Spinal cord (tissue), 10 donors: Measurements from ENCODE around the gene KLHL1. TPM values are rescaled to one million over a fixed set of nuclear protein-coding genes. Genes with fewer than 3 reads are reported as not detected.

ENCODE experiments used
- DNase-seq, 6 donors: peaks; one replicate each; pipeline versions ENCODE4 v3.0.0 to v3.0.0-alpha.2; 2013 to 2015; ENCODE audit warnings: low spot score in 6 of 6, low read depth in 4 of 6
- H3K27ac ChIP-seq: one replicate; pipeline ENCODE4 v1.5.1; 2013; ENCODE audit warnings: low read depth, low read length, control low read depth
- H3K27me3 ChIP-seq: one replicate; pipeline ENCODE4 v1.6.1; 2013; ENCODE audit warnings: low read length; ENCODE audit not compliant: control insufficient read depth, insufficient read depth
- H3K36me3 ChIP-seq: one replicate; pipeline ENCODE4 v1.6.1; 2013; ENCODE audit warnings: low read length; ENCODE audit not compliant: control insufficient read depth, insufficient read depth
- H3K4me1 ChIP-seq: one replicate; pipeline ENCODE4 v1.6.1; 2013; ENCODE audit warnings: low read length; ENCODE audit not compliant: control insufficient read depth, insufficient read depth
- H3K4me3 ChIP-seq: one replicate; pipeline ENCODE4 v1.5.1; 2013; ENCODE audit warnings: low read depth, low read length, control low read depth
- H3K9me3 ChIP-seq: one replicate; pipeline ENCODE4 v1.6.1; 2013; ENCODE audit warnings: low read length; ENCODE audit not compliant: control insufficient read depth, insufficient read depth
- WGBS: methylation state at CpG from one replicate; pipeline ENCODE4 v1.1.5; 2013; ENCODE audit warnings: missing lambda C conversion rate; ENCODE audit not compliant: insufficient coverage; 5-methylcytosine and 5-hydroxymethylcytosine counted together
- polyA plus RNA-seq, 2 donors: library from polyadenylated mRNA; unstranded; fragments of 120-200 nt; gene quantifications; one replicate each; pipeline ENCODE4 v1.2.1, GENCODE V29; 2013; ENCODE audit not compliant: insufficient read length in 2 of 2
- total RNA-seq, 2 donors: library from RNA; depleted of rRNA in 1 of 2; stranded (reverse); fragments of 120-200 nt in 1 of 2; fragments of >200 nt in 1 of 2; gene quantifications; one replicate each; pipeline versions ENCODE4 v1.2.3 to v1.2.4, GENCODE V29; 2013 to 2014
- donor health status: healthy.

KLHL1 gene
- total and polyA plus RNA-seq, 4 donors = 7.5 to 21.0 (median 9.2) TPM

DNA sequence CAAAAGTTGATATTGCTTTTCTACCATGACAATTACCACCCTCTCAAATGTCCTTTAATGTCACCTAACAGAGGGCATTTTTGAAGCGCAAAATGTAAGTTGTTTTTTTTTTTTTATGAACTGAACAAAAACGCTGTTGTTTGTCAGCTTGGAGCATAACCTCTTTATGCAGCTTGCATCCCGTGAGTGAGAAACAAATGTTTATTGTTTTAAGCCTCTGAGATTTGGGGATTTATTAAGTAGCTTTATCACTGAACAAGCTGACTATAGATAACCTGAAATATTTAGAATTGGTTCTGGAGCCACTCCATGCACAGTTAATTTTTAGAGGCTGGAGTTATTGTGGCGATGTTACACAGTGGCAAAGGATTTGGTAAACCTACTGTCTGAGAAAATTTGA, 80.7 kb downstream of the KLHL1 start:
- H3K27me3 ChIP-seq = no peaks in the 10 kb centered on the region
- H3K4me1 ChIP-seq = no peaks in the 10 kb centered on the region
- H3K27ac ChIP-seq = no peak overlapping the region
- H3K4me3 ChIP-seq = no peak overlapping the region
- H3K36me3 ChIP-seq = no peaks in the 10 kb centered on the region
- no peaks in the 10 kb centered on the region for H3K9me3 ChIP-seq
- peak in 1 of 6 donors; percentile 15 for DNase-seq
- WGBS = 0% methylated on average over 1 of the region's 4 CpGs

DNA sequence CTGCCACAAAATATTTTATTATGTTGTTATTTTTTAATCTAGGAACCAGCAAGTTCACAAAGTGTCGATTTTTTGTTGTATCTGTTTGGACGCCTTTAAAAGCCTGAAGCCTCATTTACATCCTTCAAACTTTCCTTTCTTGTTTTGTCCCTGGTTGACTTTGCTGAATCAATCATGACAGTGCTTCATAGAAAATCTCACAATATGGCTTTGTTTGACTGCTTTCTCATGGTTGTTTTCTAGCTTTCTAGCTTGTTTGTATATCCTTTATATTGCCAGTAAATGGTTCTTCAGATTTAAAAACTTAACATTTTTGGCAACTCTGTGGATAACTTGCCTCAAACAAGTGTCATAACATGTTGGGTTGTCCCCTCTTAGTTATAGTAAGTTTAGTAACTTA, 84.7 kb downstream of the KLHL1 start:
- H3K36me3 ChIP-seq = no peaks in the 10 kb centered on the region
- H3K27ac ChIP-seq = no peak overlapping the region
- DNase-seq = peak in 1 of 6 donors; percentile 62
- H3K27me3 ChIP-seq = no peaks in the 10 kb centered on the region
- no CpG with 5 or more reads among the region's 2 CpGs for WGBS
- H3K4me1 ChIP-seq = no peaks in the 10 kb centered on the region
- H3K4me3 ChIP-seq = no peak overlapping the region
- H3K9me3 ChIP-seq = no peaks in the 10 kb centered on the region

DNA sequence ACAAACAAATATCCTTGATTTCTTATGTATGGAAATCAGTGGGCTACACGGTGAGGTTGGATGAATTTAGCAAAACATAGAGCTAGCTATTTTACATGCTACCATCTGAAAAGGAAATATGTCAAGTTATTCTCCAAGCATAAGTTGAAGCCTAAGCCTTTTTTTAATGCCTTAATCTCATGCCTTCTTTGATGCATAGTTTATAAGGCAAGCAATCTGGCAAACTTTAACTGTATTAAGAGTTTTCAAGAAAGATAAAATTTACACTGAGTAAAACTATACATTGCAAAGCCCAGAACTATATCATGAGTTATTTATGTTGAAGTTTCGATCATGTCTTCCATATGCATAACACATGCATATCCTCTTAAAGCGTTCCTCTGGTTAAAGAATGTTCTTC, 85.6 kb downstream of the KLHL1 start:
- no peak overlapping the region for H3K4me3 ChIP-seq
- H3K36me3 ChIP-seq = no peaks in the 10 kb centered on the region
- no peaks in the 10 kb centered on the region for H3K27me3 ChIP-seq
- peak in 1 of 6 donors; percentile 53 for DNase-seq
- no CpG with 5 or more reads among the region's 3 CpGs for WGBS
- H3K27ac ChIP-seq = no peak overlapping the region
- no peaks in the 10 kb centered on the region for H3K4me1 ChIP-seq
- H3K9me3 ChIP-seq = no peaks in the 10 kb centered on the region

DNA sequence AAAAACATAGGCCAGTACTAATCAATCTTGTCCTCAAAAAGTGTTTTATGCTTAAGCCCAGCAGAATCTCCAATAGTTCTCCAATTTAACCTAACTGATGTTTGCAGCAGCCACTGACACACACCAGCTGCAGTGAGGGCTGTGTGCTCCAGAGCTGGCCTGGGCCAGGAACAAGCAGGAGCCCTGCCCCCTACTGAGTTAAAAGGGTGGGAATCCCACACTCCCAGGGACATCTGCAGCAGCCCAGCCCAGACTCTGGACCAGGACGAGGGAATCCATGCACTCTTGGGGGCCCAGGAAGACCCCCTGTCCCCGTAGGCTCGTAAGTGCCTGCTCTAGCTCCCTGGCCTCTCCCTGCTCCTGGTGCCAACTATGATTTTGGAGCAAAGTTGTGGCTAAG, 92.1 kb downstream of the KLHL1 start:
- Histone ChIP-seq H3K36me3 (no peaks in the 10 kb centered on the region), H3K27me3 (no peaks in the 10 kb centered on the region), H3K4me3 (no peak overlapping the region), H3K4me1 (no peaks in the 10 kb centered on the region), H3K9me3 (no peaks in the 10 kb centered on the region), H3K27ac (no peak overlapping the region)
- WGBS = 85% methylated on average over 3 of the region's 3 CpGs
- no peak for DNase-seq

DNA sequence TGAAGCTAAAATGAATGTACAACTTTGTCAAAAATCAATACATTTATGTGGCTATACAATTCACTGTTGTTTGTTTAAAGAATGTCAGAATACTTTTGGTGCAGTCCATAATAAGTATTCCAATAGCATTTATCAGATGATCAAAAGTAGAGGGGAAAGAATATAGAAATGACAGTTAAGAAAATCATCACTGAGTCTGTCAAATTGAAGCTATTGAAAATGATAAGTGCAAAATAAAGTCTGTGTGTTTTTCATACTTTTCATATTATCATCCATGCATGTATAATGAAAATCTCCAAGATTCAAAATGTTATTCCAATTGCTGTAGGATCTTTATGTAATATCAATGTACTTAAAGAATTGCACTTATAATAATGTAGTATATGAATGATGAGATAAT, 93.9 kb downstream of the KLHL1 start:
- H3K4me1 ChIP-seq = no peaks in the 10 kb centered on the region
- H3K27me3 ChIP-seq = no peaks in the 10 kb centered on the region
- no peaks in the 10 kb centered on the region for H3K36me3 ChIP-seq

DNA sequence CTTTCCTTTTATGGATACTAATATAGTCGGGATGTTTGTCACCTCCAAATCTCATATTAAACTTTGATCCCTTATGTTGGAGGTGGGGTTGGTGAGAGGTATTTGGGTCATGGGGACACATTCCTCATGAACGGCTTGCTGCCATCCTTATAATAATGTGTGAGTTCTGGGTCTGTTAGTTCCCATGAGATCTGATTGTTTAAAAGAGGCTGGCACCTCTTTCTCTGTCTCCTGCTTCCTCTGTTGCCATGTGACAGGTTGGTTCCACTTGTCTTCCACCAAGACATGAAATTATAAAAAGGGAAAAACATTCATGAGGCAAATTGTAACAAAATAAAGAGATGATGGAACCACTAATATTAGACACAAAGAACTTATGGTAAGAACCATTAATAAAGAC, 108.4 kb downstream of the KLHL1 start:
- 86% methylated on average over 1 of the region's 2 CpGs for WGBS
- Histone ChIP-seq H3K36me3 (no peaks in the 10 kb centered on the region), H3K27ac (no peak overlapping the region), H3K27me3 (no peaks in the 10 kb centered on the region), H3K4me1 (no peaks in the 10 kb centered on the region), H3K4me3 (no peak overlapping the region), H3K9me3 (no peaks in the 10 kb centered on the region)
- no peak for DNase-seq

More for the DNA sequence above, 93.9 kb downstream of the KLHL1 start:
- H3K27ac ChIP-seq = no peak overlapping the region
- H3K9me3 ChIP-seq = no peaks in the 10 kb centered on the region
- DNase-seq = no peak
- no peak overlapping the region for H3K4me3 ChIP-seq

DNA sequence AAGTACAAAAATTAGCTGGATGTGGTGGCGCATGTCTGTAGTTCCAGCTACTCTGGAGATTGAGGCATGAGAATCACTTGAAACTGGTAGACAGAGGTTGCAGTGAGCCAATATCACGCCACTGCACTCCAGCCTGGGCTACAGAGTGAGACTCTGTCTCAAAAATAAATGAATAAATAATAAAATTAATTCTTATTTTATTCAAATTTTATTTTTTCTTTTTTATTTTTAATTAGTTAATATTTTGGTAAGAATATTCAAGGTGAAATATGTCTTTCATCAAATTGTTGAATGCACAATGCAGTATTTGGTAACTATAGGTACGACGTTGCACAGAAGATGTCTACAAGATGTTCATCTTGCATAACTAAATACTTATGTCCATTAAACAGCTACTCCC, 111.2 kb downstream of the KLHL1 start:
- H3K4me3 ChIP-seq = no peak overlapping the region
- H3K27ac ChIP-seq = no peak overlapping the region
- H3K36me3 ChIP-seq = no peaks in the 10 kb centered on the region
- H3K4me1 ChIP-seq = no peaks in the 10 kb centered on the region
- H3K27me3 ChIP-seq = no peaks in the 10 kb centered on the region
- no CpG with 5 or more reads among the region's 4 CpGs for WGBS
- no peaks in the 10 kb centered on the region for H3K9me3 ChIP-seq
- no peak for DNase-seq

DNA sequence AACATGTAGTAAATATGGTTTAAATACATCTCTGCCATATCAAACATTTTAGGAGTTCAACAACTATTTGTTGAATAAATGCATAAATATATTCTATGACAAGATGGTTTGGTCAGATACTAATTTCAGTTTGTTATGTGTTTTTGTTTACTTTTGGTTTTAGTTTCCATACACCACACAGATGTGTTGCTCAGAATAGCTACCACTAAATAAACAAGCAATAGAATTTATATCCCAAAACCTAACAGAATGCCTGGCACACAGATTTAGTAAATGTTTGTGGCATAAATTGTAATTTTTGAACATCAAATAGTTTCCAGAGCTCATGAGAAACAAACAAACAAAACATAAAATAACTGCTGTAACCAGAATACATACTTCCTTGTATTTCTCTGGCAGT, 127.5 kb downstream of the KLHL1 start:
- Histone ChIP-seq H3K4me1 (no peaks in the 10 kb centered on the region), H3K36me3 (no peaks in the 10 kb centered on the region), H3K27ac (no peak overlapping the region), H3K9me3 (no peaks in the 10 kb centered on the region), H3K4me3 (no peak overlapping the region), H3K27me3 (no peaks in the 10 kb centered on the region)
- no peak for DNase-seq

DNA sequence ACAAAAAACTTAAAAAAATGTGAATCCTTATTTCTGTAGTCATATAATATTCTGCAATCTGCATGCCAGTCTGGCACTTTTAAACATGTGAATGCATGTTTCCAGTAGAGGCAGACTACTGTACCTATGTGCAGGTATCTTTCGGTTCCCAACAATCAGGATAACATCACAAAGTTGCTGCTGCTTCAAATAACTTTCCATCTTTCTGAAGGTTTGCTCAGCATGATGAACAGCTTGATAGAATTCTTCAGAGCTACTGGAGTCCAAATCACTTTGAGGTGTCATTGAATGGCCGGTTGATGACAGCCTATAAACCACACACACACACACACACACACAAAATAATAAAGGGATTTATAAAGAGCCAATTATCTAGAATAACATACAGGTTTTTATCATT, 132.8 kb downstream of the KLHL1 start:
- no peak for DNase-seq
- Histone ChIP-seq H3K36me3 (no peaks in the 10 kb centered on the region), H3K9me3 (no peaks in the 10 kb centered on the region), H3K27ac (no peak overlapping the region), H3K4me3 (no peak overlapping the region), H3K27me3 (no peaks in the 10 kb centered on the region), H3K4me1 (no peaks in the 10 kb centered on the region)
- WGBS = 100% methylated on average over 1 of the region's 2 CpGs

DNA sequence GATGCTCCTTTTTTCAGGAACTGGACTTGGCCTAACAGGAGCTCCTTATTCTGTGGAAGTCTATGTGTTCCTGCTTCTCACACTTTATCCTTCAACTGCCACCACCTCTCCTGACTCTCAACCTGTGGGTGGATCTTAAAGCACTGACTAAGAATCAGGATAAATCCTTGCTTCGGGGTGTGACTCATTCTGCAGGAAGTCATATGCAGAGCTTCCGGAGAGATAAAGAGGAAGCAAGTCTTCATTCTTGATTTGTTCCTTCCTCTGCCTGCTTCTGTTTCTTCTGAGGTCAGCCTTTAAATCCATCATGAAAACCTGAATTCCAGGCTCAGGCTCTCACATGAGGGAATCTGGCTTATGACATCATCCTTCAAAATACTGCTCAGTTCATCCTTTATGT, 137.7 kb downstream of the KLHL1 start:
- H3K4me1 ChIP-seq = no peaks in the 10 kb centered on the region
- no peak overlapping the region for H3K4me3 ChIP-seq
- no peaks in the 10 kb centered on the region for H3K36me3 ChIP-seq
- no peaks in the 10 kb centered on the region for H3K27me3 ChIP-seq
- H3K27ac ChIP-seq = no peak overlapping the region
- H3K9me3 ChIP-seq = peaks cover 1% of the 10 kb centered on the region
- no peak for DNase-seq
- whole genome bisulfite sequencing = 53% methylated on average over 2 of the region's 2 CpGs
